BLaER1 treated with 17β-estradiol and CSF1 and Interleukin-3, amounts not matched to agents 10 nM and 100 nM (cell line): Measurements from ENCODE around the gene COQ3.
A peak's percentile ranks its signal among the peaks of the same experiment; 100 is the strongest.

Experiments used
- H3K27ac ChIP-seq, 11 experiments: shearing (Covaris generic); formaldehyde crosslinking; 2 replicates each; pipeline ENCODE4 v1.8.1; 2022
- H3K27me3 ChIP-seq, 11 experiments: shearing (Covaris generic); formaldehyde crosslinking; 2 replicates each; pipeline ENCODE4 v1.8.1; 2022
- H3K36me3 ChIP-seq, 11 experiments: shearing (Covaris generic); formaldehyde crosslinking; 2 replicates each; pipeline ENCODE4 v1.8.1; 2022
- H3K4me1 ChIP-seq, 10 experiments: shearing (Covaris generic); formaldehyde crosslinking; 2 replicates each; pipeline ENCODE4 v1.8.1; 2022
- H3K4me2 ChIP-seq, 11 experiments: shearing (Covaris generic); formaldehyde crosslinking; 2 replicates each; pipeline ENCODE4 v1.8.1; 2022
- H3K4me3 ChIP-seq, 10 experiments: shearing (Covaris generic); formaldehyde crosslinking; 2 replicates each; pipeline ENCODE4 v1.8.1; 2022
- H3K9ac ChIP-seq, 11 experiments: shearing (Covaris generic); formaldehyde crosslinking; 2 replicates each; pipeline ENCODE4 v1.8.1; 2022
- H3K9me3 ChIP-seq, 11 experiments: shearing (Covaris generic); formaldehyde crosslinking; replicated peaks in 1 of 11; 2 replicates each; pipeline ENCODE4 v1.8.1; 2022
- H4K20me1 ChIP-seq, 11 experiments: shearing (Covaris generic); formaldehyde crosslinking; 2 replicates each; pipeline ENCODE4 v1.8.1; 2022
- Cebpa-rat ChIP-seq, 11 experiments: shearing (Covaris generic); IDR thresholded peaks; 2 replicates each; pipeline ENCODE4 v1.8.1; 2022

Gene COQ3, protein sequence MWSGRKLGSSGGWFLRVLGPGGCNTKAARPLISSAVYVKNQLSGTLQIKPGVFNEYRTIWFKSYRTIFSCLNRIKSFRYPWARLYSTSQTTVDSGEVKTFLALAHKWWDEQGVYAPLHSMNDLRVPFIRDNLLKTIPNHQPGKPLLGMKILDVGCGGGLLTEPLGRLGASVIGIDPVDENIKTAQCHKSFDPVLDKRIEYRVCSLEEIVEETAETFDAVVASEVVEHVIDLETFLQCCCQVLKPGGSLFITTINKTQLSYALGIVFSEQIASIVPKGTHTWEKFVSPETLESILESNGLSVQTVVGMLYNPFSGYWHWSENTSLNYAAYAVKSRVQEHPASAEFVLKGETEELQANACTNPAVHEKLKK

DNA sequence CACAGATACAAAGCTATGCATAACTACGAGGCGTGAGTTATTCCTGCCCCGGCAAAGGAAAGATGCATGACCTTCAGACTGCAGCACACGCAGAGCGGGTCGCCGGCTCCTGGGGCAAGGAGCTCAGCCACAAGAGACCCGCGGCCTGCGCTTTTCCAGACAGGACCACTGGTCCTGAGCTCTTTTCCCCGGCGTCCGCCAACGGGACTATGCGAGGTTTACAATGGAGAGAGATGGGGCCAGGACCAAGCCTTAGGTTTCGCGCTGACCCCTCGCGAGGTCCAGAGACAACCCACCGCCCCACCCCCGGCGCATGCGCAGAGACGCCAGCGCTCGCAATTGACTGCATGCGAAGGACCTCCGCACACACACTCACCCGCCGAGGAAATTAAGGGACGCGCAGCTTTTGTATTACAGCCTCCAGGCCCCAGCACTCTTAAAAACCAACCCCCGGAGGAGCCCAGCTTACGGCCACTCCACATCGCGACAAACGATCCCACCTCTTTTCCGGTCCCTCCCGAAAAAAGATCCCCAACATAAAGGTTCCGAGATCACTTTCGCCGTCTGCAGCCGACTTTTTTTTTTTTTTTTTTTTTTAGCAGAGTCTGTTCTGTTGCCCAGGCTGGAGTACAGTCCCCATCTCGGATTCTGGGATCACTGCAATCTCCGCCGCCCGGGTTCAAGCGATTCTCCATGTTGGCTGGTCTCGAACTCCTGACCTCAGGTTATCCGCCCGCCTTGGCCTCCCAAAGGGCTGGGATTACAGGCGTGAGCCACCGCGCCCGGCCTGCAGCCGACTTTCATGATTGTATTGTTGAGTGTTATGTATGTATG lies at the start of gene COQ3:
TSS of gene COQ3 (minus strand) at position 498 of the 834 bp plus-strand sequence. CDS start at position 482, 16 bp downstream.
- Histone ChIP-seq H3K27me3 (no peaks in the 10 kb centered on the region), H3K27ac (peak within 1 kb of the TSS; percentile 51 to 89 (median 80); a peak in 21 of 22 replicates), H3K4me1 (peaks cover 0 to 10% (median 5%) of the 10 kb centered on the region in 10 experiments; a peak in 11 of 20 replicates), H3K9ac (peak within 1 kb of the TSS; percentile 80 to 89 (median 85)), H3K36me3 (peaks cover 15 to 35% (median 23%) of the 10 kb centered on the region in 11 experiments; a peak in 21 of 22 replicates), H3K9me3 (no peaks in the 10 kb centered on the region), H3K4me2 (peak within 1 kb of the TSS; percentile 58 to 87 (median 78)), H3K4me3 (peak within 1 kb of the TSS; percentile 60 to 80 (median 74)), H4K20me1 (peaks cover 0 to 5% (median 0%) of the 10 kb centered on the region in 11 experiments; a peak in 1 of 22 replicates)
- no peak for TF ChIP-seq Cebpa-rat (IDR thresholded peaks at IDR 0.05)

DNA sequence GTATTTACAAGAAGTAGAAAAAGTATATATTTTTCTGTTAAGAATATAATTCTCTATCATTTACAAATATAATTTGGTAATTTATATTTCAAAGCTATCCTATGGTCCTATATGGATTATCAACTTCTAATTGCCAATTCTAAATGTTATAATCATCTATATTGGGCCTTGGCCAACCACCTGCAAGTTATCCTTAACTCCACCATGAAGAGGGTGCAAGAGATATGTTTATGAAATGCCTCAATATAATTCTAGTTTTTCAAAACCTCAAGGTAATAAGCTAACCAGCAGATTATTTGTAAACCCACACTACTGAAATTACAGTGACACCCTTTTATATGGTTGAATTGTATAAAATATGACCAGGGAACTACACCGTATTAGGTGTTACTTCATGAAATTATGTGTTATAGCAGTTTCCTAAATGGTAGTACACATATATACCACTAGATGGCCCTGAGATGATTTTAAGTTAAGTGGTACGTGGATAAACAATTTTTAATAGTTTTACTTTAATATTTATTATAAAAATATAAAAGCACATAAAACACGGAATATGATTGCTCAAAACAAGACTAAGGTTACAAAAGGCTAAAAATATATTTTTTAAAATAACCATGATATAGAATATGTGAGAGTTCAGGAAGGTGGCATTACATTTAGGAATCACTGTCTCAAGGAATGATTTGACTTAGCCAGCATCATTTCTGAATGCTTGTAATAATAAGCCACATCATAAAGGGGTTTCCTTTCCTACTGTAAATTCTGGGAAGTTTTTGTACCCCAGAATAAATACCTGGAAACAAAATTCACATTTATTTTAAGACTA lies 40.9 kb upstream of the COQ3 start:
- H3K27me3 ChIP-seq = no peaks in the 10 kb centered on the region
- H3K36me3 ChIP-seq = peaks cover 27 to 68% (median 41%) of the 10 kb centered on the region in 11 experiments; a peak in 21 of 22 replicates
- no peak overlapping the region for H3K4me3 ChIP-seq
- H4K20me1 ChIP-seq = no peaks in the 10 kb centered on the region; a peak in 2 of 22 replicates
- no peak overlapping the region for H3K4me2 ChIP-seq
- no peak overlapping the region for H3K27ac ChIP-seq
- no peak for TF ChIP-seq Cebpa-rat (IDR thresholded peaks at IDR 0.05)
- no peaks in the 10 kb centered on the region for H3K9me3 ChIP-seq
- H3K9ac ChIP-seq = no peak overlapping the region
- H3K4me1 ChIP-seq = peaks cover 0 to 4% (median 0%) of the 10 kb centered on the region in 10 experiments; a peak in 1 of 20 replicates

DNA sequence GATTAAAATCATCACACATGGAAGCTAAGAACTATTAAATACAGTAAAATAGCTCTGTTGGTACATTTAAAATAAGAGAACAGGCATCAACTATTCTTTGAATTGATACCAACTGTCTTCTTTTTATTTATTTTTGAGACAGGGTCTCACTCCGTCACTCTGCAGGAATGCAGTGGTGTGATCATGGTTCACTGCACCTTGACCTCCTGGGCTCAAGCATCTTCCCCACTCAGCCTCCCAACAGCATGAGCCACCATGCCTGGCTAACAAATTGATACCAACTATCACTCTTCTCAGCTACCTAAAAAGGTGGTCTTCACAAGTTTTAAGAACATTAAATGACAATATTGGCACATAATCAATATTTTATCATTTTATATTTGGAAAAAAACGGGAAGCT lies 38.9 kb upstream of the COQ3 start:
- Histone ChIP-seq H4K20me1 (no peaks in the 10 kb centered on the region; a peak in 2 of 22 replicates), H3K9me3 (no peaks in the 10 kb centered on the region), H3K9ac (no peak overlapping the region), H3K4me2 (no peak overlapping the region), H3K36me3 (peaks cover 24 to 60% (median 38%) of the 10 kb centered on the region in 11 experiments; a peak in 21 of 22 replicates), H3K4me1 (peaks cover 0 to 6% (median 1%) of the 10 kb centered on the region in 10 experiments; a peak in 10 of 20 replicates), H3K4me3 (no peak overlapping the region), H3K27ac (no peak overlapping the region), H3K27me3 (no peaks in the 10 kb centered on the region)
- TF ChIP-seq Cebpa-rat (IDR thresholded peaks at IDR 0.05) = no peak

DNA sequence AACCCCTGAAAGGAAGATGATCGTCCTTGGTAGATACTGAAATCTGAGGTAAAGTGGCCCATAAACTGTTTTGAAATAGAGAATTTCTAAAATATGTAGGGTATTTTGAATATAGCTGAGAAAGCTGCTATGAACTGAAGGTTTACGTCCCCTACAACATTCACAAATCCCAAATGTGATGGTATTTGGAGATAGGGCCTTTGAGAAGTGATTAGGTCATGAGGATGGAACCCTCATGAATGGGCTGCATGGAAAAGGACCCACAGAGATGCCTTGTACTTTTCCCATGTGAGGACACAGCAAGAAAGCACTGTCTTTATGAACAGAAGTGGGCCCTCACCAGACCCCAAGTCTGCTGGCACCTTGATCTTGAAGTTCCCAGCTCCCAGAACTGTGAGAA lies 37.9 kb upstream of the COQ3 start:
- H3K27me3 ChIP-seq = no peaks in the 10 kb centered on the region
- H3K36me3 ChIP-seq = peaks cover 21 to 52% (median 29%) of the 10 kb centered on the region in 11 experiments; a peak in 21 of 22 replicates
- peaks cover 4 to 13% (median 11%) of the 10 kb centered on the region in 10 experiments for H3K4me1 ChIP-seq
- no peak overlapping the region for H3K4me3 ChIP-seq
- no peaks in the 10 kb centered on the region; a peak in 2 of 22 replicates for H4K20me1 ChIP-seq
- no peak for TF ChIP-seq Cebpa-rat (IDR thresholded peaks at IDR 0.05)
- no peak overlapping the region for H3K9ac ChIP-seq
- no peak overlapping the region for H3K4me2 ChIP-seq
- H3K27ac ChIP-seq = no peak overlapping the region
- H3K9me3 ChIP-seq = no peaks in the 10 kb centered on the region

DNA sequence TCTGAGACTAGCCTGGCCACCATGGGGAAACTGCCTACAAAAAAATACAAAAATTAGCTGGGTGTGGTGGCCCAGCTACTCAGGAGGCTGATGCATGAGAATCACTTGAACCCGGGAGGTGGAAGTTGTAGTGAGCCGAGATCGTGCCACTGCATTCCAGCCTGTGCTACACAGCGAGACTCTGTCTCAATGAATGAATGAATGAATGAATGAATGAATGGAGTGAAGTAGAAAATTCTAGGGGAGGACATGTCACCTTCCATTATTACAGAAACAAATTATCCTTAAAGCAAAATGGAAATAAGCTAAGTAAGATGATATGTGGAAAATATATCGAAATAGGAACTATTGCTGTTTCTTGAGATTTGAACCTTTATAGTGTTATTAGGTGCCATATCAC lies 34.0 kb upstream of the COQ3 start:
- Histone ChIP-seq H3K9me3 (no peaks in the 10 kb centered on the region), H3K36me3 (peaks cover 12 to 51% (median 27%) of the 10 kb centered on the region in 11 experiments; a peak in 21 of 22 replicates), H4K20me1 (peaks cover 11 to 17% (median 16%) of the 10 kb centered on the region in 11 experiments), H3K4me1 (peaks cover 28 to 35% (median 33%) of the 10 kb centered on the region in 10 experiments), H3K27me3 (no peaks in the 10 kb centered on the region), H3K4me3 (no peak overlapping the region), H3K4me2 (peak overlapping the region in 6 of 11 experiments; percentile 15 to 95 (median 85); a peak in 6 of 22 replicates), H3K27ac (no peak overlapping the region), H3K9ac (no peak overlapping the region)
- no peak for TF ChIP-seq Cebpa-rat (IDR thresholded peaks at IDR 0.05)

DNA sequence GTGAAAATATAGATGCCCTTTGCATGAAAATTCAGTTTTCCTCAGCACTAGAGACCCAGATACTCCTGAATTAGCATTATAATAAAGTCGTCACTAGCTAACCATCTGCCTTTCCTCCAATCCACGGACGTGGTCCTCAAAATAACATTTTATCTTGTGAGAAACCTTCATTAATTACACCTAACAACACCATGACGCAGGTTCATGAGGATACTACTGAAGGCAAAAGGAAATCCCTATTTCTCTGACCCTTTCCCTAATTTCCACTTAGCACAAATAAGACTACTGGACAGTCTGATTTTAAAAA lies 32.4 kb upstream of the COQ3 start:
- peaks cover 12 to 57% (median 36%) of the 10 kb centered on the region in 11 experiments for H3K36me3 ChIP-seq
- TF ChIP-seq Cebpa-rat (IDR thresholded peaks at IDR 0.05) = no peak
- H3K27me3 ChIP-seq = no peaks in the 10 kb centered on the region
- H3K9ac ChIP-seq = peak overlapping the region; percentile 85 to 99 (median 97)
- H3K4me1 ChIP-seq = peaks cover 36 to 50% (median 47%) of the 10 kb centered on the region in 10 experiments
- H4K20me1 ChIP-seq = peaks cover 27 to 33% (median 32%) of the 10 kb centered on the region in 11 experiments
- H3K9me3 ChIP-seq = no peaks in the 10 kb centered on the region
- peak overlapping the region; percentile 74 to 95 (median 85) for H3K4me2 ChIP-seq
- H3K27ac ChIP-seq = peak overlapping the region; percentile 90 to 100 (median 99); a peak in 21 of 22 replicates
- peak overlapping the region; percentile 69 to 90 (median 84) for H3K4me3 ChIP-seq

DNA sequence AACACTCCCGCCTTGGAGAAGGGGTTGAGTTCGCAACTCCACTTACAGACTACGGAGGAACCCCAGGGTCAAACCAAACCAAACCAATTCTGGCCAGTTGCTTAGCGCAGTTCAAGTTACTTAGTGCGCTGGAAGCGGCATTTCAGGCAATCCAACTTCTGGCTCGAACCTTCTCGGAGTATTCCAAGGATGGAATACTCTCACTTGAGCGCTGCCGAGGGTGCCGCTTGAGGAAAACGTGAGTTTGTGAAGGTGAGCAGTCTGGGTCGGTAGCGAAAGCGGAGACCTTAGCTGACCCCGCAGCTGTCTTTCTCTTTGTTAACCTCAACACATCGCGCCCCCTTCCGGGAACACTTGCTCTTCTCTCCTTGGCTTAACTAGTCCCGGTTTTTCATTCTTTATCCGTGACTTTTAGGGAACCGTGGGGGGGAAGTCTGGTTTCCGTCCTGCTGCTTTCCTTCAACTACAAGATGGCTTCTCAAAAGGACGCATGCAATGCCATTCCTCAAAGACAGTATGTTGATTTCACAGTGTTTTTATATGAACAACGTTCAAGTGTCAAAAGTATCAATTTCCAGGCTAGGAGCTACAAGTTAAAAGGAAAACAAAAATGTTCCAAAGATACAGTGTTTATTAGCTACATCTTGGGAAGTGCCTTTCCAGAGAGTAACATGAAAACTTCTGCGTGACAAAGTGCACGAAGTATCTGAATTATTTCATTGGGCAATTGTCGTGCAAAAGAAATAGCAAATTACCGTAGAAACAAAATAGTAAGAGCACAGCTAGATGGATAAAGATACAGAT lies 31.9 kb upstream of the COQ3 start:
- H4K20me1 ChIP-seq = peaks cover 32 to 38% (median 37%) of the 10 kb centered on the region in 11 experiments

More for the DNA sequence above, 31.9 kb upstream of the COQ3 start:
- H3K36me3 ChIP-seq = peaks cover 12 to 57% (median 36%) of the 10 kb centered on the region in 11 experiments
- H3K27me3 ChIP-seq = no peaks in the 10 kb centered on the region
- H3K4me1 ChIP-seq = peaks cover 36 to 55% (median 51%) of the 10 kb centered on the region in 10 experiments
- H3K9ac ChIP-seq = peak overlapping the region; percentile 85 to 99 (median 97)
- TF ChIP-seq Cebpa-rat (IDR thresholded peaks at IDR 0.05) = no peak
- peak overlapping the region; percentile 90 to 100 (median 99) for H3K27ac ChIP-seq
- peak overlapping the region; percentile 69 to 90 (median 84) for H3K4me3 ChIP-seq
- H3K9me3 ChIP-seq = no peaks in the 10 kb centered on the region
- peak overlapping the region; percentile 74 to 95 (median 85) for H3K4me2 ChIP-seq
